Neural cell (in vitro differentiated cells): ENCODE data around the gene ZNF358.

ENCODE experiments used
- EP300 ChIP-seq: fragments of 450-650 bp; conservative IDR thresholded peaks from 2 replicates; pipeline ENCODE4 v1.6.1; 2014; ENCODE audit warnings: antibody characterized with exemption, mild to moderate bottlenecking, moderate library complexity; ENCODE audit not compliant: poor library complexity, severe bottlenecking
- EZH2 ChIP-seq: fragments of 200-600, 300-800 bp; shearing (Covaris generic), sonication (generic); IDR thresholded peaks from 2 replicates; pipeline ENCODE4 v1.6.1; 2014; ENCODE audit warnings: antibody characterized with exemption, low read length, borderline replicate concordance, mild to moderate bottlenecking; ENCODE audit not compliant: insufficient read depth, poor library complexity, severe bottlenecking
- POLR2AphosphoS5 ChIP-seq: IDR thresholded peaks from 2 replicates; pipeline ENCODE4 v1.6.1; 2012
- RAD21 ChIP-seq: fragments of 450-650 bp; conservative IDR thresholded peaks from 2 replicates; pipeline ENCODE4 v1.6.1; 2014; ENCODE audit warnings: antibody characterized with exemption, mild to moderate bottlenecking, moderate library complexity
- TF ChIP-seq, protein P1 (sequence below): fragments of 450-650 bp; IDR thresholded peaks from 2 replicates; pipeline ENCODE4 v1.5.1; 2014; ENCODE audit warnings: antibody characterized with exemption, mild to moderate bottlenecking, moderate library complexity; ENCODE audit not compliant: poor library complexity, severe bottlenecking
- TF ChIP-seq, protein P2 (sequence below): IDR thresholded peaks from 2 replicates; pipeline ENCODE4 v1.6.1; 2012; ENCODE audit warnings: borderline replicate concordance

DNA sequence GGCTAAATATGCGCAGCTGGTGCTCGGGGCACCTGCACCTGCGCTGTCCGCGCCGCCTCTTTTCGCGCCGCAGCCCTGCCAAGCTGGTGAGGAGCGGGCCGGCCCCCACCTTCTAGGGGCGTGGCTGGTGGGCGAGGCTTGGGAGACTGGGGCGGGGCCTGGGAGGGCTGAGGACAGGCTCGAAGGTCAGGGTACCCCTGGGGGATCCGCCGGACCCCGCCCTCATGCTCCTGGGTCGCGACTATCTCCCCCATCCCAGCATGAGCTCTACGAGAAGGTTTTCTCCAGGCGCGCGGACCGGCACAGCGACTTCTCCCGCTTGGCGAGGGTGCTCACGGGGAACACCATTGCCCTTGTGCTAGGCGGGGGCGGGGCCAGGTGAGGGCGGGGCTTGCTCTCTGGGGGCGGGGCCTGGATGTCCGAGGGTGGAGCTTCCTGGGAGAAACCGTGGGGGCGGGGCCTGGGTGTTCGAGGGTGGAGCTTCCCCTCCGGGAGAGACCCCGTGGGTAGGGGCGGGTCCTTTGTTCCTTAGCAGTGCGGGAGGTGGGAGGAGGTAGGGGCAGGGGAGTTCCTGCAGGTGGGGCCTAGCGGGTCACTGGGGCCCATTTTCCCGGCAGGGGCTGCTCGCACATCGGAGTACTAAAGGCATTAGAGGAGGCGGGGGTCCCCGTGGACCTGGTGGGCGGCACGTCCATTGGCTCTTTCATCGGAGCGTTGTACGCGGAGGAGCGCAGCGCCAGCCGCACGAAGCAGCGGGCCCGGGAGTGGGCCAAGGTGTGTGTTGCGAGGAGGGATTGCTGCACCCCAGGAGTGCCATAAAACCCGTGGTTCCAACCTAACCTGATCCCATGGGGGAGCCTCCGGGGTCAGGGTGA lies 39.3 kb downstream of the ZNF358 start:
- TF ChIP-seq, protein P1, sequence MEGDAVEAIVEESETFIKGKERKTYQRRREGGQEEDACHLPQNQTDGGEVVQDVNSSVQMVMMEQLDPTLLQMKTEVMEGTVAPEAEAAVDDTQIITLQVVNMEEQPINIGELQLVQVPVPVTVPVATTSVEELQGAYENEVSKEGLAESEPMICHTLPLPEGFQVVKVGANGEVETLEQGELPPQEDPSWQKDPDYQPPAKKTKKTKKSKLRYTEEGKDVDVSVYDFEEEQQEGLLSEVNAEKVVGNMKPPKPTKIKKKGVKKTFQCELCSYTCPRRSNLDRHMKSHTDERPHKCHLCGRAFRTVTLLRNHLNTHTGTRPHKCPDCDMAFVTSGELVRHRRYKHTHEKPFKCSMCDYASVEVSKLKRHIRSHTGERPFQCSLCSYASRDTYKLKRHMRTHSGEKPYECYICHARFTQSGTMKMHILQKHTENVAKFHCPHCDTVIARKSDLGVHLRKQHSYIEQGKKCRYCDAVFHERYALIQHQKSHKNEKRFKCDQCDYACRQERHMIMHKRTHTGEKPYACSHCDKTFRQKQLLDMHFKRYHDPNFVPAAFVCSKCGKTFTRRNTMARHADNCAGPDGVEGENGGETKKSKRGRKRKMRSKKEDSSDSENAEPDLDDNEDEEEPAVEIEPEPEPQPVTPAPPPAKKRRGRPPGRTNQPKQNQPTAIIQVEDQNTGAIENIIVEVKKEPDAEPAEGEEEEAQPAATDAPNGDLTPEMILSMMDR, result no peak
- no peak for TF ChIP-seq EZH2
- TF ChIP-seq EP300, result no peak
- TF ChIP-seq POLR2AphosphoS5, result no peak
- TF ChIP-seq, protein P2, sequence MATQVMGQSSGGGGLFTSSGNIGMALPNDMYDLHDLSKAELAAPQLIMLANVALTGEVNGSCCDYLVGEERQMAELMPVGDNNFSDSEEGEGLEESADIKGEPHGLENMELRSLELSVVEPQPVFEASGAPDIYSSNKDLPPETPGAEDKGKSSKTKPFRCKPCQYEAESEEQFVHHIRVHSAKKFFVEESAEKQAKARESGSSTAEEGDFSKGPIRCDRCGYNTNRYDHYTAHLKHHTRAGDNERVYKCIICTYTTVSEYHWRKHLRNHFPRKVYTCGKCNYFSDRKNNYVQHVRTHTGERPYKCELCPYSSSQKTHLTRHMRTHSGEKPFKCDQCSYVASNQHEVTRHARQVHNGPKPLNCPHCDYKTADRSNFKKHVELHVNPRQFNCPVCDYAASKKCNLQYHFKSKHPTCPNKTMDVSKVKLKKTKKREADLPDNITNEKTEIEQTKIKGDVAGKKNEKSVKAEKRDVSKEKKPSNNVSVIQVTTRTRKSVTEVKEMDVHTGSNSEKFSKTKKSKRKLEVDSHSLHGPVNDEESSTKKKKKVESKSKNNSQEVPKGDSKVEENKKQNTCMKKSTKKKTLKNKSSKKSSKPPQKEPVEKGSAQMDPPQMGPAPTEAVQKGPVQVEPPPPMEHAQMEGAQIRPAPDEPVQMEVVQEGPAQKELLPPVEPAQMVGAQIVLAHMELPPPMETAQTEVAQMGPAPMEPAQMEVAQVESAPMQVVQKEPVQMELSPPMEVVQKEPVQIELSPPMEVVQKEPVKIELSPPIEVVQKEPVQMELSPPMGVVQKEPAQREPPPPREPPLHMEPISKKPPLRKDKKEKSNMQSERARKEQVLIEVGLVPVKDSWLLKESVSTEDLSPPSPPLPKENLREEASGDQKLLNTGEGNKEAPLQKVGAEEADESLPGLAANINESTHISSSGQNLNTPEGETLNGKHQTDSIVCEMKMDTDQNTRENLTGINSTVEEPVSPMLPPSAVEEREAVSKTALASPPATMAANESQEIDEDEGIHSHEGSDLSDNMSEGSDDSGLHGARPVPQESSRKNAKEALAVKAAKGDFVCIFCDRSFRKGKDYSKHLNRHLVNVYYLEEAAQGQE, result no peak
- no peak for TF ChIP-seq RAD21
